COR-L47 (cell line): ENCODE measurements around the gene CMPK1.
"Not testable (repeated sequence)": the region's sequence is repeated elsewhere in the genome, so short reads cannot be mapped to it uniquely, and the experiment has no call there.

Experiments
- DNase-seq: peaks from one replicate; lab custom pipeline; 2025; lab: John Stamatoyannopoulos, UW

Gene CMPK1

DNA sequence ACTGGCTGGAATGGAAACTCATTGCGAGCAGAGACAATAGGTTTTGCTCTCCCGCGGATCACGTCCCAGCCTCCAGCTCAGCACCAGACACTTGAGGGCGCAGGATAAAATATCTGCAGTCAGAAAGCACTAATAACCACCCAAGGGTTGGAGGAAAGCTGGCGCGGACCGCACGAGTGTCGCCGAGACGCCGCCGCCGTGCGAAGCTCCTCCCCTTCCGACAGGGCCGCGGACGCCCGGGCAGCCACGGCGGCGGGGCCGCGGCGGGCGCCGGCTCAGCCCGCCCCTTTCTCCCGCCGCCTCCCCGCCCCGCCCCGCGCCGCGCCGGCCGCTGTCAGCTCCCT is at the start of gene CMPK1:
Gene CMPK1 (plus strand): TSS at position 213 of the 344 bp plus-strand sequence. CDS start 156 bp downstream, outside the sequence.
- DNase-seq, result peak; percentile 76

- not testable (repeated sequence) for DNase-seq
Measured at GRCh38 chr1:47288116-47288515, 45.5 kb upstream of the CMPK1 start.

- not testable (repeated sequence) for DNase-seq
Measured at GRCh38 chr1:47294863-47295262, 38.7 kb upstream of the CMPK1 start.

DNA sequence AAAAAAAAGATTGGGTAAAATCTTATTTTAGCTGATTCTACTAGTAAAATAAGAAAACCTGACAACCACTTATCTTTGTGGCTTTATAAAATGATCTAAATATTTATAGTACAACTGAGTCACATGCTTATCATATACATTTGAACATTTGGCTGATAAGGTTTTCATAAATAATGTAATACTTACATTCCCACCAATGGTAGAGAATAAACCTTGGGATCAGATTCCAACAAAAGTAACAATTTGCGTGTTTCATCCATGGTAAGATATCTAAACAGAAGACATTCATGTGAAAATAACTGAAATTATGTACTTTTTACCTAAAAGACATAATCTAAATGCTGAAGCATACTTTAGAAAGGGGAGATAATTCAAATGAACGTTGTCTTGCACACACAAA is 38.0 kb upstream of the CMPK1 start:
- no peak for DNase-seq

- no peak for DNase-seq
Measured at GRCh38 chr1:47298025-47298699, 35.4 kb upstream of the CMPK1 start.

- DNase-seq, result no peak
Measured at GRCh38 chr1:47302472-47302871, 31.1 kb upstream of the CMPK1 start.

DNA sequence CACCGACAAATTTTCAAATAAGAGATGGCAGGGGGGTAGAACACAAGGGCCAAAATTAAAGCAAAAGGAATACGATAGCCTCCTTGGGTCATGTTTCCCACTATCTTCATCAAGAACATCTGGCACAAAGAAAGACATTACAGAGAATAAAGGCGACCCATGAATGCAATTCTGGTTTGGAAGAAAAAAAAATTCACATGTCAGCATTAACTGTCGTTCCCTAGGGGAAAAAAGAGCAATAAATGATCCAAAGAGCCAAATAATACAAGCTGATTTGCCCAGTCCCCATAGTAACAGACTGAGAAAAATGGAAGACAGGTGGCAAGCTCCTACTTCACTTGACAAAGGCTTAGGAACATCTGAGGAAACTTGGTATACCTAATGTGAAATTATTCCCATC is 24.2 kb upstream of the CMPK1 start:
- no peak for DNase-seq

GRCh38 chr1:47313915-47314664 is 19.5 kb upstream of the CMPK1 start, which contains the start of gene STIL:
TSS of gene STIL (minus strand) at chr1:47314147. CDS start at chr1:47310319, 3,828 bp downstream.
- DNase-seq, result peak; percentile 96

DNA sequence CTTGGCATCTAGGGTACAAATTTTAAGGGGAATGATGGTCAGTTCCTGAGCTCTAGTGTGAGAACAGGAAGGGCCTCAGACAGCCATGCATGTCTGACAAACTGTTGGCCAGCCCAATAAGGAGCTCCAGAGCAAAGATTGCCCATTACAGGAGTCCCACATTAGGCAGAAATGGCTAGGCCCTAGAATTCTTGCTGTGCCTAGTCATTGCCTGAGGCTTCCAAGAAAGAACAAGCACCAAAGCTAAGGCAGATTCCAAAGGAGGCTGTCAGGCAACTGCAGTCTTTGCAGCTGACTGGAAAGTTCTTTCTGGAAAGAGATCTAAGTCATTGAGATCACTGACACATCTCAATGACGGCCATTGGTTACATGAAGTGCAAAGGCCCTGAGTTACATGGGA is 15.7 kb upstream of the CMPK1 start:
- DNase-seq, result no peak

- not testable (repeated sequence) for DNase-seq
Measured at GRCh38 chr1:47319968-47320367, 13.6 kb upstream of the CMPK1 start.

- no peak for DNase-seq
Measured at GRCh38 chr1:47323599-47324031, 10.0 kb upstream of the CMPK1 start.

DNA sequence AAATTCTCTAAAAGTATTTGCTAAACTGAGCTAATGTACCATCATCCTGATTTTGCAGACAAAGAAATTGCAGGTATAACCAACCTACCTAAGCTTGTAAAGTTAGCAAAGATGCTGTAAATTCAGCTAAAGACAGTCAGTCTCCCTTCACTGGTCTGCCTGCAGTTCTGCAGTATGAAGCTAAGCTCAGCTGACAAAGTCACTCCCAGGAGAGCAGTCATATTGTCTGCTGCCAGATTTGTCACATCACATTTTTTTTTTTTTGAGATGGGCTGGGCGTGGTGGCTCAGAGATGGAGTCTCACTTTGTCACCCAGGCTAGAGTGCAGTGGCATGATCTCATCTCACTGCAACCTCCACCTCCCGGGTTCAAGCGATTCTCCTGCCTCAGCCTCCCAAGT is 8.9 kb upstream of the CMPK1 start:
- no peak for DNase-seq

- DNase-seq, result no peak
Measured at GRCh38 chr1:47325528-47325927, 8.1 kb upstream of the CMPK1 start.

DNA sequence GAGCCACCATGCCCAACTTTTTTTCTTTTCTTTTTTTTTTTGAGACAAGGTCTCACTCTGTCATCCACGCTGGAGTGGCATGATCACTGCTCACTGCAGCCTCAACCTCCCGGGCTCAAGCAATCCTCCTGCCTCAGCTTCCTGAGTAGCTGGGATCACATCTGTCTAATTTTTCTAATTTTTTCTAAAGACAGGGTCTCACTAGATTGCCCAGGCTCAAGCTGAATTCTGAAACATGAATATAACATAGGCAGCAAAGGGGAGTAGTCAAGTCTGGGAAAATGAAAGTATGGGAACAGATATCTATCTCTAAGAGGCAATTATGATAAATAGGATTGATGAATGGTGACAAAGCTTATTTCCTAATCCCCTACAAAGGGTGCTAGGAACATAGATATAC is 7.3 kb upstream of the CMPK1 start:
- DNase-seq, result no peak

- no peak for DNase-seq
Measured at GRCh38 chr1:47328992-47329391, 4.6 kb upstream of the CMPK1 start.

- no peak for DNase-seq
Measured at GRCh38 chr1:47330212-47330611, 3.4 kb upstream of the CMPK1 start.

GRCh38 chr1:47331875-47332274 is 1.7 kb upstream of the CMPK1 start:
- DNase-seq, result no peak

- no peak for DNase-seq
Measured at GRCh38 chr1:47332779-47333577, 612 bp upstream of the CMPK1 start.

DNA sequence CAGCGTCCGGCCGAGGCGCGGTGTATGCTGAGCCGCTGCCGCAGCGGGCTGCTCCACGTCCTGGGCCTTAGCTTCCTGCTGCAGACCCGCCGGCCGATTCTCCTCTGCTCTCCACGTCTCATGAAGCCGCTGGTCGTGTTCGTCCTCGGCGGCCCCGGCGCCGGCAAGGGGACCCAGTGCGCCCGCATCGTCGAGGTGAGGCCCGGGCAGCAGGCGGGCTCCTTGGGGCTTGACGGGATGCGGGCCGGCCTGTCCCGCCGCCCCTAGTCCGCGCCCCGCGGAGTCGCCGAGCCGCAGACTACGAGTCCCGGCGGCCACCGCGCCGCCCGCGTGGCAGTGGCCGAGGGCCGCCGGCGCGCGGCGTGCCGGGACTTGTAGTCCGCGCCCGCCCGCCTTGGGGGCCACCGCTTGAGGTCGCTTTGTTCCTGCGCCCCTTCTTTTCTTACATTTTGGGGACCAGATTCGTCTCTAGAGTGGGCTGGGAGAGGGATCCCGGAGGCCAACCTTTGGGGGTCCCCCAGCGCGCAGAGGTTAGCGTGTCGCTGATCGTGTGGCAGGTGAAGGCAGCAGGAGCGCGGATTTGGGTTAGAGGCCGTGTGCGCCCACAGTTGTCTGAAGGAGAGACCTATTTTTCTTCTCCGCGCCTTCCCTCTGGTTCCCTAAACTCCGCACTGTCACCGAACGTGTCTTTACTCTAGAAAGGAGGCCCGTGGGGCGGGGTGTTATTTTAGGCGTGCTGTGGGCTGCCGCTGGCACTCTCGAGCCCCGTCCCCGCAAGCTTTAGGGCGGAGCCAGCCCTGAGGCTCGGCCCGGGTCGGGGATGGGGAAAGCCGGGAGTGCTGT is 553 bp downstream of the CMPK1 start:
- DNase-seq, result peak; percentile 43

DNA sequence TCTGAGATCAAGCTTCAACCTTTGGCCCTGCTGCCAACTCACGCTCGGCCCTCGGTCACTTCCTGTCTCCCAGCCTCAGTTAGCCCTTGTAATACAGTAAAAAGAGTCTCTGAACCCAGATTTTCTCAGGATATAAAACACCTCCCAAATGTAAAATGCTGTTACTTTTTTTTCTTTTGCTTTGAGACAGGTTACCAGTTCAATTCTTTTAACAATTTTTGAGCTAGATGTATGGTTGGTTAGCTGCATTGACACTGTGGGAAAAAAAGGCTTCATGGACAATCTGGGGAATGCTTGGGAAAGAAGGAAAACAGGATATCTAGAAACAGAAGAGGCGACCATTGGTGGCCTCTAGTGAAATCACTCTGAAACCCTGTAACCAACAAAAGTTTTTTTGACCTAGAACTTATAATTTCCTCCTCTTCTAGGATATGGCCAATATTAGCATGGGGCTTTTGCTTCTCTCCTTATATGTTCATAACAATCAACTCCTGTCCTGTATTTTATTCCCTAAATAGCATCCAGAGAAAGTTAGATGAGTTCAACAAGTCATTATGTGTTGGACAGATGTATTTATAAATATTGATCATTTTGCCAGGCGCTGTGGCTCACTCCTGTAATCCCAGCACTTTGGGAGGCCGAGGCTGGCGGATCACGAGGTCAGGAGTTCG is 1.3 kb downstream of the CMPK1 start:
- no peak for DNase-seq

DNA sequence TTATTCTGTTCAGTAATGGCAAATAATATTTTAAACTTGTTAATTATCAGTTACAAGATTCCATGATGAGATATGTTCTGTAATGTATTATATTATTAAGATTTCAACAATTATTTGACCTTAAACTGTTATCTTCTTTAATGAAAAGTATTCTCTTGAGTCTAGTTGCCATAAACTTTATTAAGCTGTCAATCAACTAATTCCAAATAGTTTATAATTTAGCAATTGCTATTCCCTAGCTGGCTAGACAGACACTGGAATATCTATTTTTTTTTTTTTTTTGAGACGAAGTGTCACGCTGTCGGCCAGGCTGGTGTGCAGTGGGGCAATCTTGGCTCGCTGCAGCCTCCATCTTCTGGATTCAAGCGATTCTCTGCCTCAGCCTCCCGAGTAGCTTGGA is 3.8 kb downstream of the CMPK1 start:
- DNase-seq, result no peak
